PC-9 (cell line): Measurements from ENCODE around the gene GOLGA6L2.

Experiments used
- CTCF ChIP-seq: fragments of 200-600 bp; sonication (generic); conservative IDR thresholded peaks from 2 replicates; pipeline ENCODE4 v1.6.1; 2017; ENCODE audit warnings: mixed run types, antibody characterized with exemption, mild to moderate bottlenecking, moderate library complexity
- EZH2 ChIP-seq: fragments of 200-600 bp; sonication (generic); IDR thresholded peaks from 2 replicates; pipeline ENCODE4 v1.8.0; 2017; ENCODE audit warnings: antibody characterized with exemption, low read depth

- TF ChIP-seq CTCF, result no peak
- no peak for TF ChIP-seq EZH2
Observed at GRCh38 chr15:23402140-23402539, 44.9 kb downstream of the GOLGA6L2 start.
